Common myeloid progenitor, CD34-positive (primary cell): ENCODE results near the gene DPPA4.
A peak's percentile ranks its signal among the peaks of the same experiment; 100 is the strongest.

Source experiments
- CTCF ChIA-PET: fragments of 350-600 bp; sonication (Branson Sonifier 250); formaldehyde crosslinking; loops from one replicate; lab custom pipeline; 2021; ENCODE audit warnings: antibody characterized with exemption; lab: Charles Lee
- POLR2A ChIA-PET: fragments of 350-600 bp; sonication (Branson Sonifier 250); formaldehyde crosslinking; loops from one replicate; lab custom pipeline; 2021; ENCODE audit warnings: antibody characterized with exemption; lab: Charles Lee
- DNase-seq, 3 donors: peaks; one replicate each; pipeline versions ENCODE4 v3.0.0 to v3.0.0-alpha.2; 2013
- H3K27ac ChIP-seq, 2 experiments: 1 replicate in 1 of 2; 2 replicates in 1 of 2; pipeline ENCODE4 v1.7.0; 2013; ENCODE audit warnings: inconsistent platforms in 2 of 2, low read length in 2 of 2, mild to moderate bottlenecking in 2 of 2, low read depth in 1 of 2, moderate library complexity in 1 of 2; ENCODE audit not compliant: severe bottlenecking in 2 of 2, insufficient read depth in 1 of 2, poor library complexity in 1 of 2
- H3K27me3 ChIP-seq, 5 experiments: replicated peaks in 2 of 5; 1 replicate in 3 of 5; 2 replicates in 2 of 5; pipeline versions ENCODE4 v1.6.1 to v1.7.0; 2013; ENCODE audit warnings: low read length in 4 of 5, mild to moderate bottlenecking in 2 of 5, moderate library complexity in 2 of 5, inconsistent platforms in 1 of 5; ENCODE audit not compliant: insufficient read depth in 5 of 5, control insufficient read depth in 4 of 5
- H3K36me3 ChIP-seq, 4 experiments: 1 replicate in 2 of 4; 2 replicates in 2 of 4; pipeline versions ENCODE4 v1.6.1 to v1.7.0; 2013; ENCODE audit warnings: low read length in 3 of 4, control low read depth in 1 of 4, mild to moderate bottlenecking in 1 of 4; ENCODE audit not compliant: control insufficient read depth in 4 of 4, insufficient read depth in 4 of 4
- H3K4me1 ChIP-seq, 4 experiments: 1 replicate in 3 of 4; 2 replicates in 1 of 4; pipeline versions ENCODE4 v1.6.1 to v1.7.1; 2013; ENCODE audit warnings: low read length in 3 of 4, mild to moderate bottlenecking in 3 of 4, control low read depth in 1 of 4, inconsistent platforms in 1 of 4, moderate library complexity in 1 of 4; ENCODE audit not compliant: control insufficient read depth in 4 of 4, insufficient read depth in 4 of 4; ENCODE audit errors: control extremely low read depth in 1 of 4
- H3K4me3 ChIP-seq, 7 experiments: 1 replicate in 4 of 7; 2 replicates in 3 of 7; pipeline versions ENCODE4 v1.5.1 to v1.7.0; 2013; ENCODE audit warnings: mild to moderate bottlenecking in 7 of 7, low read length in 6 of 7, moderate library complexity in 6 of 7, inconsistent platforms in 2 of 7, low read depth in 2 of 7, control low read depth in 1 of 7; ENCODE audit not compliant: insufficient read depth in 4 of 7, control insufficient read depth in 1 of 7; ENCODE audit errors: extremely low read depth in 1 of 7
- H3K9me3 ChIP-seq, 5 experiments: 1 replicate in 4 of 5; 2 replicates in 1 of 5; pipeline versions ENCODE4 v1.6.1 to v1.7.1; 2013; ENCODE audit warnings: low read length in 4 of 5, mild to moderate bottlenecking in 2 of 5, inconsistent platforms in 1 of 5, low read depth in 1 of 5, moderate library complexity in 1 of 5; ENCODE audit not compliant: control insufficient read depth in 4 of 5, insufficient read depth in 2 of 5; ENCODE audit errors: control extremely low read depth in 1 of 5
- WGBS: methylation state at CpG from one replicate; pipeline ENCODE4 v1.1.5; 2013; ENCODE audit not compliant: insufficient coverage; 5-methylcytosine and 5-hydroxymethylcytosine counted together

Gene DPPA4

GRCh38 chr3:109355625-109356441, 18.5 kb upstream of the DPPA4 start:
- no peaks in the 10 kb centered on the region for H3K36me3 ChIP-seq
- no peak overlapping the region for H3K27ac ChIP-seq
- 97% methylated on average over 5 of the region's 8 CpGs for WGBS
- CTCF ChIA-PET: no interaction called here
- POLR2A ChIA-PET: interaction anchor here (0.6 kb wide), 1 partner anchor 44 kb away, joined by 3 read pairs; no protein-coding TSS in a partner anchor
- H3K4me3 ChIP-seq: peak overlapping the region in 2 of 7 experiments; percentile 0 to 4
- no peaks in the 10 kb centered on the region for H3K27me3 ChIP-seq
- peak in 1 of 3 donors; percentile 5 for DNase-seq
- H3K4me1 ChIP-seq: no peaks in the 10 kb centered on the region
- H3K9me3 ChIP-seq: no peaks in the 10 kb centered on the region

DNA sequence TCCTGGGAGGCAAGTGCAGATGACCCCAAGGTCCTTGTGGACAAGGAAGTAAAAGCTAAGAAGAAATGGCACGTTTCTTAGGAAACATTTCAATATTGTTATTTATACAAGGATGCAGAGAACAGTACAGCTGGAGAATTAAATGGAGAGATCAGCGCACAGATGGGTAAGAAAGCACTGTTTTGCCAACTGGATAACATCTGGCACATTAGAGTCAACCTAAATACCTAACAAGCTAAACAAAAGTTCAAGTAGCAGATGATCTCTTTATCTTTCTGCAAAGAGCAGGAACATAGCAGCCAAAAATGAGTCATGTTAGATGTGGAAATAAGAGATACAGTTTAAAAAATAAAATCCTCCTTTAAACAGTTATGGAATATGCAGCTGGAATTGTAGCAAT, 15.7 kb upstream of the DPPA4 start:
- no peak for DNase-seq
- Histone ChIP-seq H3K4me3 (no peak overlapping the region), H3K36me3 (no peaks in the 10 kb centered on the region), H3K9me3 (no peaks in the 10 kb centered on the region), H3K27ac (no peak overlapping the region), H3K4me1 (no peaks in the 10 kb centered on the region), H3K27me3 (no peaks in the 10 kb centered on the region)
- POLR2A ChIA-PET: no interaction called here
- CTCF ChIA-PET: interaction anchor here (1.8 kb wide), 1 partner anchor 16 kb away, joined by 5 read pairs; no protein-coding TSS in a partner anchor
- 100% methylated on average over 1 of the region's 2 CpGs for WGBS

DNA sequence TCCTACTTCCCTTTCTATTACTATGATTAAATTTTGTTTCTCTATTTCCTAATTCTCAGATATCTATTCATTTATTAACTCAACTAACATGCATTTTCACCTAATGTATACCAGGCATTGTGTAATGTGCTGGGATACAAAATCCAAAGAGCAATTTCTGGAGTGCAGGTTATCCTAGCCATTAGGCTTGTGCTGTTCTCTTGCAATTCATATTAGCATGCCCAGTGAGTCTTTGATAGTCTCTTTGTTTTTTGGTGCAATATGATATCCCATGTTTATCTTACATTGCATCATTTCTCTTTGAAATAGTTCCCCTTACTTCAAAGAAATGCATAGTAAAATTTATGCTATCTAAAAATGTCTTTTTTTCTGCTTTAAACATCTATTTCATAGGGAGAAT, 13.9 kb upstream of the DPPA4 start:
- no peaks in the 10 kb centered on the region for H3K27me3 ChIP-seq
- H3K4me1 ChIP-seq: no peaks in the 10 kb centered on the region
- CTCF ChIA-PET: no interaction called here

DNA sequence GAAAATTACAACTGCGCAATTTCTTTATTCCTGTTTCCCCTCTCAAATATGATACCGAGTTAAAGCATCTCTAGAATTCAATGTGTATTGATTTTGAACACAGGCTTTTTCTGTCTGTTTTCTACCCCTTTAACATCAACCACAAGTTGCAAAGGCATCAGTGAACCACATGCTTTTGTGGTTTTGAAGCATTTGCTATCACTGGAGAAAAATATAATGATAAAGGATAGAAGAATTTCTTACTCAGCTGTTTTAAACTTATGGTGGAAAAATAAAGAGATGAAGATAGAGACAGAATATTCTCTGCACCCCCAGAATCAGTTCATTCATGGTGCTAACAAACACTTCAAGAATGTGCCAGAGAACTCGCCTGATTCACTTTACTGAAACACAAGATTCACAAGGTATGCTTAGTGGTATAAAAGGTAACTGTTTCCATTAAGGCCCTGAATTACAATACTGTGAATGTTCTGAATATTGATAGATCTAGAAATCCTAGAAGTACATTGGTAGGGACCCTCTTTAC, 9.5 kb upstream of the DPPA4 start:
- WGBS: no CpG with 5 or more reads among the region's 3 CpGs
- DNase-seq: no peak
- Histone ChIP-seq H3K9me3 (no peaks in the 10 kb centered on the region), H3K4me1 (no peaks in the 10 kb centered on the region), H3K36me3 (no peaks in the 10 kb centered on the region), H3K27me3 (no peaks in the 10 kb centered on the region), H3K4me3 (no peak overlapping the region), H3K27ac (no peak overlapping the region)
- CTCF ChIA-PET: no interaction called here
- POLR2A ChIA-PET: no interaction called here

More for the DNA sequence above, 13.9 kb upstream of the DPPA4 start:
- H3K9me3 ChIP-seq: no peaks in the 10 kb centered on the region
- H3K36me3 ChIP-seq: no peaks in the 10 kb centered on the region
- H3K27ac ChIP-seq: no peak overlapping the region
- H3K4me3 ChIP-seq: no peak overlapping the region
- no peak for DNase-seq
- POLR2A ChIA-PET: no interaction called here

GRCh38 chr3:109346099-109346498, 8.8 kb upstream of the DPPA4 start:
- no peaks in the 10 kb centered on the region for H3K9me3 ChIP-seq
- no peaks in the 10 kb centered on the region for H3K4me1 ChIP-seq
- DNase-seq: no peak
- H3K27ac ChIP-seq: no peak overlapping the region
- H3K36me3 ChIP-seq: no peaks in the 10 kb centered on the region
- no peak overlapping the region for H3K4me3 ChIP-seq
- H3K27me3 ChIP-seq: no peaks in the 10 kb centered on the region
- POLR2A ChIA-PET: no interaction called here
- 90% methylated on average over 2 of the region's 4 CpGs for WGBS
- CTCF ChIA-PET: no interaction called here

GRCh38 chr3:109339714-109340648, 2.6 kb upstream of the DPPA4 start:
- no peaks in the 10 kb centered on the region for H3K36me3 ChIP-seq
- CTCF ChIA-PET: interaction anchor here (0.7 kb wide), 1 partner anchor 12 kb away, joined by 3 read pairs; no protein-coding TSS in a partner anchor
- WGBS: 100% methylated on average over 1 of the region's 5 CpGs
- peaks cover 4 to 19% (median 7%) of the 10 kb centered on the region in 4 experiments for H3K4me1 ChIP-seq
- POLR2A ChIA-PET: interaction anchor here (0.6 kb wide), 1 partner anchor 173 kb away, joined by 3 read pairs; no protein-coding TSS in a partner anchor
- no peaks in the 10 kb centered on the region for H3K9me3 ChIP-seq
- no peak overlapping the region for H3K27ac ChIP-seq
- H3K27me3 ChIP-seq: no peaks in the 10 kb centered on the region
- DNase-seq: peak in 2 of 3 donors; percentile 15 to 21
- no peak overlapping the region for H3K4me3 ChIP-seq
